ENCODE results near the gene TXLNG.

The TXLNG gene

GRCh38 chrX:16785247-16786138 lies 773 bp upstream of the TXLNG start:
- no peak for DNase-seq (ENCODE audit: low read depth)

GRCh38 chrX:16786791-16787735 lies 797 bp downstream of the TXLNG start:
- DNase-seq (ENCODE audit: low read depth), result peak; percentile 29

DNA sequence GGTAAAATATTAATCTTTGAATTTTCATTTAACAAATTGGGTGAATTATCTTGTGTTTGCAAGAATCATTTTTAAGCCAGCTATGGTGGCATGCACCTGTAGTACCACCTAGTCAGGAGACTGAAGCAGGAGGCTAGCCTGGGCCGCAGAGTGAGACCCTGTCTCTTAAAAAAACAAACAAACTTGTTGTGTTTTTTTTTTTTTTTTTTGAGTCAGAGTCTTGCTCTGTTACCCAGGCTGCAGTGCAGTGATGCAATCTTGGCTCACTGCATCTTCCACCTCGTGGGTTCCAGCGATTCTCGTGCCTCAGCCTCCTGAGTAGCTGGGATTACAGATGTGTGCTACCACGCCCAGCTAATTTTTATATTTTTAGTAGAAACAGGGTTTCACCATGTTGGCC lies 2.2 kb downstream of the TXLNG start:
- DNase-seq (ENCODE audit: low read depth), result no peak

GRCh38 chrX:16796298-16796697 lies 10.0 kb downstream of the TXLNG start:
- no peak for DNase-seq (ENCODE audit: low read depth)

- no peak for DNase-seq (ENCODE audit: low read depth)
These were observed 11.1 kb downstream of the TXLNG start for GRCh38 chrX:16797358-16797757.

DNA sequence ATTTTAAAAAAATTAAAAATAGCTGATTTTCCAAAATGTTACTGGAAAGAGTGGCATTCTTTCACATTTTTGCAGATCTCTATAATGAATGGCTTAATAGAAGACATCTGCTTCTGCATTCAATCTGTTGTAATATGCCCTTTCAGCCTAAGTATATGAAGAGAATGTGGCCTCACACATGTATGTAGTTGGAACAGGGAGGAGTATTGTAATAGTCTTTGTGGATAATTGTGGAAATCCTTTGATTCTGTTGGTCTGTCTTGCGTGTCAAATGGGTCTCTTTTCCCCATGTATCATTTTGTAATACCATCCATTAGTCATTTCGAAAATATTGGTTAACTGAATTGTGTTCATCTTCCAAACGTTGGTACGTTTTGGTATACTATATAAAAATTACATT lies 11.6 kb downstream of the TXLNG start:
- DNase-seq (ENCODE audit: low read depth), result no peak

DNA sequence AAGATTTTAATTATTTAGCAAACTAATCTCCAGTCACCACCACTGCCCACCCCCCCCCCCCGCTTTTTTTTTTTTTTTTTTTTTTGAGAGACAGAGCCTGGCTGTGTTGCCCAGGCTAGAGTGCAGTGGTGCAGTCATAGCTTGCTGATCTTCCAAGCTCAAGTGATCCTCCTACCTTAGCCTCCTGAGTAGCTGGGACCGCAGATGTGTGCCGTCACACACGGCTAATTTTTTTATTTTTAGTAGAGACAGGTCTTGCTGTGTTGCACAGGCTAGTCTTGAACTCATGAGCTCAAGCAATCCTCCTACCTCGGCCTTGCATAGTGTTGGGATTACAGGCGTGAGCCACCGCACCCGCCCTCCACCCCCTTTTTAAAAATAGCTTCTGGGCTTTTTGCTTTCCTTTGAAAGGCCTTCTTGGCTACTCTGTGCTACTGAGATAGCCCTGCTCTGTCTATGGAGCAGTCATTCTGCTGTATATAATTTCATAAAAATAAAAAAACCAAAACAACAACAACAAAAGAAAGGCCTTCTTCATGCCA lies 18.7 kb downstream of the TXLNG start:
- DNase-seq (ENCODE audit: low read depth), result no peak

DNA sequence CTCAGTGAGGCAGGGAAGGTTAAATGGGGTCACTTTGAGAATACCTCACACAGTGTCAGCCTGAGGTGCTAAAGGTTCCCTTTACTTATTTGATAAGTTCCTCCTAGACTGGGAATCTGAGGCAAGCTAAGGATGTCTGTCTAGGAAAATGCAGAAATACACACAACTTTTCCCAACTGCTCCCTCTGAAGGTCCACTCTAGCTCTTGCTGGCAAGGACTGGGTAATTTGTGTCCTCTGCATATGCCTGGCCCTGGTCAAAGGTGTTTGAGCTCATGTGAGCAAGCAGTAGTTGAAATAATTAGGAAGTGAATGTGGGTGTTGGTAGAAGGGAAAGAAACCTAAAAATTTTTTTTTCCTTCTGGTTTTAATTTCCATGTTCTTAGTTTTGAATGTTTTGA lies 21.3 kb downstream of the TXLNG start:
- no peak for DNase-seq (ENCODE audit: low read depth)

DNA sequence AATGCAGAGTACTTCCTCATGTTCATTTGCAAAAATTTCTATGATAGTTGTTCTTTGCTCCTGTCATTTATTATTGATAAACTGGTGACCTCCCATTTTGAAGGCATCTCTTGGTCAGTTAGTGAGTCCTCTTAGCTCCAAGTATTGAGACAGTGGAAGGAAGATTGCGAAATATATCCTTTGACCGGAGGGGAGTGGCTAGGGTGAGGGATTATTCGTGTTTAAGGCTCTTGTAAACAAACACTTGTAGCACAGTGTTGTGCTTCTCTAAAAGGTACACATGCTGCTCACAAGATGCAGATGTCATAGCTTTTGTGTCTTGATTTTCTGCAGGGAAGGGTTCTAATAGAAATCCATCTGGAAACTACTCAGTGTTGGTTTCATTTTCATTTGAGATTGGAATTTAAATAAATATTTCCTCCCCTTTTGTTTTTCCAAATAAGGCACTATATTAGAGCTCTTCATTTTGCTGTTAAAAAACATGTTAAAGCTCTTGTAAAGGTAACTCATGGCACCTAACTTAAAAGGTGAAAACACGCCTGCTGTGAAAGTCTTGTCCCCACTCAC lies 21.8 kb downstream of the TXLNG start:
- no peak for DNase-seq (ENCODE audit: low read depth)

DNA sequence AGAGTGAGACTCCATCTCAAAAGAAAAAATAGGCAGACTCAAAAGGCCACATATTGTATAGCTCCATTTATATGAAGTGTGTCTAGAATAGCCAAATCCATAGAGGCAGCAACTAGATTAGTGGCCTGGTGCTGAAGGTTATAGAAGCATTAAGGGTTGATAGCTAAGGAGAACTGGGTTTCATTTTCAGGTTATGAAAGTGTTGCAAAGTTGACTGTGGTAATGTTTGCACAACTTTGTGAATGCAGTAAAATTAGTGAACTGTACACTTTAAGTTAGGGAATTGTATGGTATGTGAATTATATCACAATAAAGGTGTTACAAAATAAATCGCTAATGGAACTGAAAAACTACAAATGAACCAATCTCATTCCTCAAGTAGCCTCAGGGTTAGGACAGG lies 28.3 kb downstream of the TXLNG start:
- no peak for DNase-seq (ENCODE audit: low read depth)

DNA sequence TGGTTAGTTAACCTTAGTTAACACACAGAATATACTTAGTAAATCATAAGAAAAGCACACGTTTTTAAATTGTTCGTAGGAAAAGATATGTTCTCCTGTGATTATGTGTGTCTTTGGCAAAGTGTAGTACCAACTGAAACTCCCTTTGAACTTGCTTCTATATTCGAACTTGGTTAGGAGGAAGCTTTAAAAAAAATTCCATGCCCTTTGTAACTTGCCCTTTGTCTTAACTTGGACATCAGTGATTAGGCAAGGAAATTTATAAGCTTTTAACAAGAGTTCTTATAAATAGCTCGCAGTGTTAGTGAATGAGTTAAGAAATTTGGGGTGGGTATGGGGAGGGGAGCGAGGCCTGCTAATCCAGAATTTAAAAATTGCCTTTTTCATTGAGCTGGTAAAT lies 33.4 kb downstream of the TXLNG start:
- no peak for DNase-seq (ENCODE audit: low read depth)

DNA sequence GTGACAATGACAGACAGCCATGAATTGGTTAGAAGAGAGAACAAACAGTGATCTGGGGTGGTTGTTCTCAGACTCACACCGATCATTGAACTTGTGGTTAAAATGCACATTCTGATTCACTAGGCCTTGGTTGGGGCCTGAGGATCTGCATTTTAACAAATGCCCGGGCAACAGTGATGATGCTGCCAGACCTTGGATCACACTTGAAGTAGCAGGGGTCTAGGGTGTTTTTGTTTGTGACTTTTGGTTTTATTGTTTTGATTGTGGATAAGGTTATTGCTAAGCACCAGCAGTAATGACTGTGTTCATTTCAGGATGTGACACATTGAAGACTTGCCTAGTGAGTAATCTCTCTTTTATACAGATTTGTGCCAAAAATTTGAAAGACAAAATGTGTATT lies 36.5 kb downstream of the TXLNG start:
- DNase-seq (ENCODE audit: low read depth), result no peak

- no peak for DNase-seq (ENCODE audit: low read depth)
These were observed 39.2 kb downstream of the TXLNG start for GRCh38 chrX:16825264-16826035.

DNA sequence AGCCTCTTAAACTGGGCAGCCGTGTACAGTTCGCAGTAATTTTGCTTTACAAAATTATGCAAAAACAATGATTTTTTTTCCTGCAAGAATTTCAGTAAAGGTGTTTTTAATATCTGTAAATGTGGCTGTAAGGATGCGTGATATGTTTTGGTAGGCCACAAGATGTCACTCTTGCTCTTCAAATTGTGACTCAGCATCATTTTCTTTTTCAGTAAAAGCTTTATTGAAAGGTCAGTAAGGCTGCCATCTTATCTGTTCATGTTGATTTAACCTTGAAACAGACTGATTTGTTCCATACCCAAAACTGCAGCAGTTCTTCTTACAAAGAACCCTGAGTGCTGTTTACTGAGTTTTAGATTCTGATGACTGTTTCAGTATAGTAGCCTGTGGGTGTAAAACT lies 39.9 kb downstream of the TXLNG start:
- no peak for DNase-seq (ENCODE audit: low read depth)

DNA sequence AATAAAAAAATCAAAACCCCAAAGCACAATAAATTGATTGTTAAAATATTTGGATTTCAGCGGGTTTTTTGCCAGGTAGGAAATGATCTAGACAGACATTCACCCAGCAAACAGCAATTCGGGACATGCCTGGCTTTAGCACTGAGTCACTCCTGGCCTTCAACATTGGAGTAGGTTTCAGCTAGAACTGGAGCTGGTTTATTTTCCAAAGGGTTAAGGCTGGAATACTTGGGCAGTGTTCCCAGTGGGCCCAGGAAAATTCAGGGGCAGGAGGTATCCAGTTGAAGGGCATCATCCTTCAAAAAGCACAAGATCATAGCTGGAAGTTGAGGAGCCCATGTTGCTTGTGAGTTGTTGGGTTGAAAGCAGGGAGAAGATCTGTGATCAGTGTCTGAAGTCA lies 41.0 kb downstream of the TXLNG start:
- no peak for DNase-seq (ENCODE audit: low read depth)

- DNase-seq (ENCODE audit: low read depth), result no peak
These were observed 42.0 kb downstream of the TXLNG start for GRCh38 chrX:16828124-16828908.

DNA sequence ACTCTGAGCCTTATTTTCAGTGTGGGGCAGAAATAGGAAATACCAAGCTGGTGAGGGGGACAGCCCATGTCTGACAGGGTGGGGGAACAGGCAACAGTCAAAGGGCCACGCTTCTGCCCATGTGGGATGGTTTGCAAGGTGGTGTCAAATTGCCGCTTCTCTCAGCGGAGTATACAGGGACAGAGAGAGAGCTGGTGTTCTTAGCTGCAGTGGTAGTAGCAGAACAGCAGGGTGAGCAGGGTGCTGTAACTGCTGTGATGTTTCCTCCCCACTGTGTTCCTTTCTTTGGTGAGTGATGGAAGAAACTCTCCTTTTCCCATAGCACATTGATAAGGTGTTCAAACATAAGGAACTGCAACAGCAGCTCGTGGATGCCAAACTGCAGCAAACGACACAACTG lies 46.0 kb downstream of the TXLNG start:
- DNase-seq (ENCODE audit: low read depth), result no peak

GRCh38 chrX:16834806-16835205 lies 48.5 kb downstream of the TXLNG start:
- DNase-seq (ENCODE audit: low read depth), result no peak

GRCh38 chrX:16836371-16836770 lies 50.1 kb downstream of the TXLNG start:
- DNase-seq (ENCODE audit: low read depth), result no peak

GRCh38 chrX:16838202-16839066 lies 52.2 kb downstream of the TXLNG start:
- no peak for DNase-seq (ENCODE audit: low read depth)

All from activated gamma-delta T cell treated with anti-CD3 and anti-CD28 coated beads, Interleukin-2, amount 50 U/mL, for 16 hours (primary cell).